K562 (cell line): ENCODE data around the gene TDRKH.

Experiments
- RAD51 ChIP-seq: fragments of 450-650 bp; IDR thresholded peaks from 2 replicates; pipeline ENCODE4 v1.7.1; 2016; ENCODE audit warnings: low read depth, mild to moderate bottlenecking, borderline replicate concordance
- SPI1 ChIP-seq: IDR thresholded peaks from 2 replicates; pipeline ENCODE4 v1.6.1; 2011; ENCODE audit warnings: low read depth, low read length, control low read depth, borderline replicate concordance

GRCh38 chr1:151814971-151815545, 24.8 kb upstream of the TDRKH start:
- TF ChIP-seq RAD51: no peak
- TF ChIP-seq SPI1: no peak
